ENCODE data around the gene PGGT1B.

GRCh38 chr5:115192098-115192497 is 70.6 kb downstream of the PGGT1B start:
- TF ChIP-seq CTCF (IDR thresholded peaks at IDR 0.05) (no peak), POLR2A (IDR thresholded peaks at IDR 0.05) (no peak)

Measured in thyroid gland (tissue), 4 donors.